Prostate gland (tissue), 2 donors: ENCODE data around the gene SIM2.

Experiments used
- CTCF ChIP-seq, 4 experiments: fragments of 200-600 bp in 2 of 4; fragments of 450-650 bp in 2 of 4; sonication (generic) in 2 of 4; IDR thresholded peaks; 1 replicate in 3 of 4; 2 replicates in 1 of 4; pipeline ENCODE4 v1.5.1; 2016 to 2019; ENCODE audit warnings: antibody characterized with exemption in 4 of 4, mild to moderate bottlenecking in 2 of 4, moderate library complexity in 2 of 4
- POLR2A ChIP-seq: fragments of 450-650 bp; IDR thresholded peaks from one replicate; pipeline ENCODE4 v1.6.1; 2016; ENCODE audit warnings: antibody characterized with exemption, mild to moderate bottlenecking
- POLR2AphosphoS5 ChIP-seq: sonication (generic); formaldehyde crosslinking; IDR thresholded peaks from one replicate; pipeline ENCODE4 v1.6.1; 2017; ENCODE audit warnings: antibody characterized with exemption

GRCh38 chr21:36700971-36701755 lies 2.2 kb downstream of the SIM2 start:
- TF ChIP-seq CTCF (IDR thresholded peaks at IDR 0.05) (no peak), POLR2A (no peak), POLR2AphosphoS5 (no peak)
